ENCODE data around the gene CCDC183. TPM values are rescaled to one million over a fixed set of nuclear protein-coding genes. Genes with fewer than 3 reads are reported as not detected.
"Not testable (repeated sequence)": the region's sequence is repeated elsewhere in the genome, so short reads cannot be mapped to it uniquely, and the experiment has no call there.

CCDC183 gene
- polyA plus RNA-seq, 1 donor: 1.9 TPM

GRCh38 chr9:136785565-136786355, 10.4 kb upstream of the CCDC183 start:
- not testable (repeated sequence) for DNase-seq (ENCODE audit: low read depth)

- no peak for DNase-seq (ENCODE audit: low read depth)
Measured at GRCh38 chr9:136786451-136786850, 9.7 kb upstream of the CCDC183 start.

GRCh38 chr9:136786983-136787382, 9.2 kb upstream of the CCDC183 start:
- DNase-seq (ENCODE audit: low read depth): not testable (repeated sequence)

GRCh38 chr9:136787690-136788400, 8.3 kb upstream of the CCDC183 start:
- peak; percentile 39 for DNase-seq (ENCODE audit: low read depth)

GRCh38 chr9:136788644-136789522, 7.3 kb upstream of the CCDC183 start:
- not testable (repeated sequence) for DNase-seq (ENCODE audit: low read depth)

GRCh38 chr9:136789523-136789937, 6.6 kb upstream of the CCDC183 start:
- no peak for DNase-seq (ENCODE audit: low read depth)

- peak; percentile 92 for DNase-seq (ENCODE audit: low read depth)
Measured at GRCh38 chr9:136790640-136791515, 5.3 kb upstream of the CCDC183 start, which contains the start of gene TMEM141. TMEM141 (plus strand) TSS chr9:136791344; CDS start chr9:136791371, 27 bp downstream.

- no peak for DNase-seq (ENCODE audit: low read depth)
Measured at GRCh38 chr9:136791516-136792276, 4.4 kb upstream of the CCDC183 start.

- DNase-seq (ENCODE audit: low read depth): no peak
Measured at GRCh38 chr9:136792321-136793085, 3.6 kb upstream of the CCDC183 start.

- DNase-seq (ENCODE audit: low read depth): no peak
Measured at GRCh38 chr9:136793086-136793946, 2.8 kb upstream of the CCDC183 start.

- DNase-seq (ENCODE audit: low read depth): no peak
Measured at GRCh38 chr9:136794281-136794999, 1.7 kb upstream of the CCDC183 start.

- DNase-seq (ENCODE audit: low read depth): no peak
Measured at GRCh38 chr9:136795000-136795348, 1.2 kb upstream of the CCDC183 start.

- DNase-seq (ENCODE audit: low read depth): not testable (repeated sequence)
Measured at GRCh38 chr9:136796775-136797347, 723 bp downstream of the CCDC183 start.

- DNase-seq (ENCODE audit: low read depth): no peak
Measured at GRCh38 chr9:136798708-136799078, 2.6 kb downstream of the CCDC183 start.

- DNase-seq (ENCODE audit: low read depth): no peak
Measured at GRCh38 chr9:136799079-136799853, 3.1 kb downstream of the CCDC183 start.

GRCh38 chr9:136799854-136800657, 3.9 kb downstream of the CCDC183 start:
- no peak for DNase-seq (ENCODE audit: low read depth)
